Measurements from ENCODE around the gene FAM200C. TPM values are rescaled to one million over a fixed set of nuclear protein-coding genes. Genes with fewer than 3 reads are reported as not detected.
"Not testable (repeated sequence)": the region's sequence is repeated elsewhere in the genome, so short reads cannot be mapped to it uniquely, and the experiment has no call there.

The FAM200C gene
- total RNA-seq, 3 donors from 2014 or later (not counting 1 experiment from before 2014, with no cell fraction given) = 0.28 to 0.57 (median 0.33) TPM

- TF ChIP-seq, protein P1, sequence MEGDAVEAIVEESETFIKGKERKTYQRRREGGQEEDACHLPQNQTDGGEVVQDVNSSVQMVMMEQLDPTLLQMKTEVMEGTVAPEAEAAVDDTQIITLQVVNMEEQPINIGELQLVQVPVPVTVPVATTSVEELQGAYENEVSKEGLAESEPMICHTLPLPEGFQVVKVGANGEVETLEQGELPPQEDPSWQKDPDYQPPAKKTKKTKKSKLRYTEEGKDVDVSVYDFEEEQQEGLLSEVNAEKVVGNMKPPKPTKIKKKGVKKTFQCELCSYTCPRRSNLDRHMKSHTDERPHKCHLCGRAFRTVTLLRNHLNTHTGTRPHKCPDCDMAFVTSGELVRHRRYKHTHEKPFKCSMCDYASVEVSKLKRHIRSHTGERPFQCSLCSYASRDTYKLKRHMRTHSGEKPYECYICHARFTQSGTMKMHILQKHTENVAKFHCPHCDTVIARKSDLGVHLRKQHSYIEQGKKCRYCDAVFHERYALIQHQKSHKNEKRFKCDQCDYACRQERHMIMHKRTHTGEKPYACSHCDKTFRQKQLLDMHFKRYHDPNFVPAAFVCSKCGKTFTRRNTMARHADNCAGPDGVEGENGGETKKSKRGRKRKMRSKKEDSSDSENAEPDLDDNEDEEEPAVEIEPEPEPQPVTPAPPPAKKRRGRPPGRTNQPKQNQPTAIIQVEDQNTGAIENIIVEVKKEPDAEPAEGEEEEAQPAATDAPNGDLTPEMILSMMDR (IDR thresholded peaks at IDR 0.05) = no peak
These were observed 37.4 kb upstream of the FAM200C start for GRCh38 chr5:160437271-160437670.

DNA sequence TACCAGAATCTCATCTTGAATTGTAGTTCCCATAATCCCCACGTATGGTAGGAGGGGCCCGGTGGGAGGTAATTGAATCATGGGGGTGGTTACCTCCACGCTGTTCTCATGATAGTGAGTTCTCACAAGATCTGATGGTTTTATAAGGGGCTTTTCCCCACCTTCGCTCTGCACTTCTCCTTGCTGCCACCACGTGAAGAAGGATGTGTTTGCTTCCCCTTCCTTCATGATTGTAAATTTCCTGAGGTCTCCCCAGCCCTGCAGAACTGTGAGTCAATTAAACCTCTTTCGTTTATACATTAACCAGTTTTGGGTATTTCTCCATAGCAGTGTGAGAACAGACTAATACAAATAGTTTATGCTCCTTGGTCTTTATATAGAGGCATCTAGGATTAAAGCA, 36.8 kb upstream of the FAM200C start:
- H3K27ac Mint-ChIP-seq; ATAC-seq; H3K36me3 ChIP-seq (ENCODE audit: control insufficient read depth, insufficient read depth, low read length); H3K9me3 ChIP-seq (ENCODE audit: control insufficient read depth, insufficient read depth, low read length); intact Hi-C loops (cut with micrococcal nuclease); H3K9me3 Mint-ChIP-seq; H3K27ac ChIP-seq (ENCODE audit: low read length); DNase-seq; H3K4me3 Mint-ChIP-seq; H3K36me3 Mint-ChIP-seq; H3K27me3 ChIP-seq (ENCODE audit: control insufficient read depth, insufficient read depth, low read length); H3K4me3 ChIP-seq (ENCODE audit: low read length): not testable (repeated sequence)
- peaks cover 10 to 19% of the 10 kb centered on the region in 2 donors for H3K27me3 Mint-ChIP-seq (ENCODE audit: low read depth in 2 of 2)
- WGBS (ENCODE audit: insufficient coverage) = 17% methylated on average over 5 of the region's 6 CpGs
- peaks cover 13% of the 10 kb centered on the region in 2 donors for H3K4me1 Mint-ChIP-seq
- H3K4me1 ChIP-seq (ENCODE audit: control insufficient read depth, insufficient read depth, low read length) = peaks cover 18% of the 10 kb centered on the region

More at GRCh38 chr5:160437271-160437670, 37.4 kb upstream of the FAM200C start:
- Mint-ChIP-seq H3K27ac (no peak overlapping the region), H3K9me3 (no peaks in the 10 kb centered on the region), H3K36me3 (no peaks in the 10 kb centered on the region), H3K4me1 (peaks cover 13% of the 10 kb centered on the region in 2 donors), H3K4me3 (peak overlapping the region; percentile 32), H3K27me3 (ENCODE audit: low read depth in 2 of 2) (peaks cover 10 to 19% of the 10 kb centered on the region in 2 donors)
- no peaks in the 10 kb centered on the region for H3K27me3 ChIP-seq (ENCODE audit: control insufficient read depth, insufficient read depth, low read length)
- intact Hi-C loops (cut with micrococcal nuclease) = no loop called here
- no peak for ATAC-seq
- no peak overlapping the region for H3K4me3 ChIP-seq (ENCODE audit: low read length)
- H3K4me1 ChIP-seq (ENCODE audit: control insufficient read depth, insufficient read depth, low read length) = peaks cover 18% of the 10 kb centered on the region
- no peak overlapping the region for H3K27ac ChIP-seq (ENCODE audit: low read length)
- no peaks in the 10 kb centered on the region for H3K36me3 ChIP-seq (ENCODE audit: control insufficient read depth, insufficient read depth, low read length)
- no peaks in the 10 kb centered on the region for H3K9me3 ChIP-seq (ENCODE audit: control insufficient read depth, insufficient read depth, low read length)
- DNase-seq = no peak

- Mint-ChIP-seq H3K4me1 (peaks cover 13% of the 10 kb centered on the region in 2 donors), H3K4me3 (no peak overlapping the region), H3K9me3 (no peaks in the 10 kb centered on the region), H3K27me3 (ENCODE audit: low read depth in 2 of 2) (peaks cover 10 to 19% of the 10 kb centered on the region in 2 donors), H3K27ac (no peak overlapping the region), H3K36me3 (no peaks in the 10 kb centered on the region)
- Histone ChIP-seq H3K4me1 (ENCODE audit: control insufficient read depth, insufficient read depth, low read length) (peaks cover 13% of the 10 kb centered on the region), H3K4me3 (ENCODE audit: low read length) (no peak overlapping the region), H3K27me3 (ENCODE audit: control insufficient read depth, insufficient read depth, low read length) (no peaks in the 10 kb centered on the region), H3K36me3 (ENCODE audit: control insufficient read depth, insufficient read depth, low read length) (no peaks in the 10 kb centered on the region), H3K9me3 (ENCODE audit: control insufficient read depth, insufficient read depth, low read length) (no peaks in the 10 kb centered on the region), H3K27ac (ENCODE audit: low read length) (no peak overlapping the region)
- 100% methylated on average over 2 of the region's 4 CpGs for WGBS (ENCODE audit: insufficient coverage)
- ATAC-seq (no peak), DNase-seq (no peak)
- TF ChIP-seq, protein P1 (IDR thresholded peaks at IDR 0.05) = no peak
- intact Hi-C loops (cut with micrococcal nuclease) = no loop called here
These were observed 36.2 kb upstream of the FAM200C start for GRCh38 chr5:160436017-160436416.

- TF ChIP-seq, protein P1 (IDR thresholded peaks at IDR 0.05) = no peak
- Histone ChIP-seq H3K4me3 (ENCODE audit: low read length) (no peak overlapping the region), H3K9me3 (ENCODE audit: control insufficient read depth, insufficient read depth, low read length) (no peaks in the 10 kb centered on the region), H3K27ac (ENCODE audit: low read length) (no peak overlapping the region), H3K36me3 (ENCODE audit: control insufficient read depth, insufficient read depth, low read length) (no peaks in the 10 kb centered on the region), H3K27me3 (ENCODE audit: control insufficient read depth, insufficient read depth, low read length) (no peaks in the 10 kb centered on the region), H3K4me1 (ENCODE audit: control insufficient read depth, insufficient read depth, low read length) (peaks cover 13% of the 10 kb centered on the region)
- Mint-ChIP-seq H3K4me1 (peaks cover 13% of the 10 kb centered on the region in 2 donors), H3K36me3 (no peaks in the 10 kb centered on the region), H3K27ac (no peak overlapping the region), H3K27me3 (ENCODE audit: low read depth in 2 of 2) (peaks cover 10 to 19% of the 10 kb centered on the region in 2 donors), H3K9me3 (no peaks in the 10 kb centered on the region), H3K4me3 (no peak overlapping the region)
- intact Hi-C loops (cut with micrococcal nuclease) = no loop called here
- DNase-seq (no peak), ATAC-seq (no peak)
- WGBS (ENCODE audit: insufficient coverage) = 81% methylated on average over 1 of the region's 1 CpG
These were observed 35.7 kb upstream of the FAM200C start for GRCh38 chr5:160435532-160435931.
